Fibroblast of mammary gland (primary cell): ENCODE data around the gene HS3ST4.
"Not testable (repeated sequence)": the region's sequence is repeated elsewhere in the genome, so short reads cannot be mapped to it uniquely, and the experiment has no call there.

Experiments used
- DNase-seq: peaks from one replicate; pipeline ENCODE4 v3.0.0-alpha.2; 2010; ENCODE audit warnings: low read depth
- H3K4me3 ChIP-seq: 2 replicates; pipeline ENCODE4 v1.5.1; 2011; ENCODE audit warnings: low read depth, mild to moderate bottlenecking, low read length, moderate library complexity; ENCODE audit not compliant: control insufficient read depth
- CTCF ChIP-seq: conservative IDR thresholded peaks from 2 replicates; pipeline ENCODE4 v1.5.1; 2011; ENCODE audit warnings: low read depth, low read length, inconsistent platforms; ENCODE audit not compliant: control insufficient read depth, insufficient read depth

Gene HS3ST4

GRCh38 chr16:26019381-26020242 lies 327.9 kb downstream of the HS3ST4 start:
- no peak for TF ChIP-seq CTCF
- DNase-seq = no peak
- no peak overlapping the region for H3K4me3 ChIP-seq

- no peak for DNase-seq
These were observed 335.1 kb downstream of the HS3ST4 start for GRCh38 chr16:26026709-26027450.

GRCh38 chr16:26031286-26031685 lies 339.5 kb downstream of the HS3ST4 start:
- no peak for TF ChIP-seq CTCF
- no peak overlapping the region for H3K4me3 ChIP-seq
- DNase-seq = no peak

More at GRCh38 chr16:26026709-26027450, 335.1 kb downstream of the HS3ST4 start:
- no peak for TF ChIP-seq CTCF
- H3K4me3 ChIP-seq = no peak overlapping the region

GRCh38 chr16:26032661-26033060 lies 340.9 kb downstream of the HS3ST4 start:
- DNase-seq, H3K4me3 ChIP-seq: not testable (repeated sequence)

GRCh38 chr16:26041952-26042668 lies 350.4 kb downstream of the HS3ST4 start:
- no peak for TF ChIP-seq CTCF
- H3K4me3 ChIP-seq = no peak overlapping the region
- DNase-seq = no peak

GRCh38 chr16:26050472-26050871 lies 358.7 kb downstream of the HS3ST4 start:
- no peak overlapping the region for H3K4me3 ChIP-seq
- no peak for TF ChIP-seq CTCF
- no peak for DNase-seq
